ENCODE results near the gene ZDHHC24.
"Not testable (repeated sequence)": the region's sequence is repeated elsewhere in the genome, so short reads cannot be mapped to it uniquely, and the experiment has no call there.

Gene ZDHHC24

GRCh38 chr11:66546368-66546965 lies 619 bp upstream of the ZDHHC24 start, which contains the start of gene ACTN3:
Gene ACTN3 (plus strand): TSS chr11:66546903. CDS start chr11:66546938, 35 bp downstream.
- DNase-seq (ENCODE audit: low read depth), result peak; percentile 63

GRCh38 chr11:66544952-66545351 lies 896 bp downstream of the ZDHHC24 start:
- not testable (repeated sequence) for DNase-seq (ENCODE audit: low read depth)

- peak; percentile 57 for DNase-seq (ENCODE audit: low read depth)
Measured at GRCh38 chr11:66543263-66544107, 2.4 kb downstream of the ZDHHC24 start.

- DNase-seq (ENCODE audit: low read depth), result peak; percentile 42
Measured at GRCh38 chr11:66542362-66542761, 3.5 kb downstream of the ZDHHC24 start.

GRCh38 chr11:66541892-66542291 lies 4.0 kb downstream of the ZDHHC24 start:
- DNase-seq (ENCODE audit: low read depth), result no peak

GRCh38 chr11:66540598-66540997 lies 5.2 kb downstream of the ZDHHC24 start:
- DNase-seq (ENCODE audit: low read depth), result not testable (repeated sequence)

- DNase-seq (ENCODE audit: low read depth), result no peak
Measured at GRCh38 chr11:66539870-66540213, 6.0 kb downstream of the ZDHHC24 start.

- DNase-seq (ENCODE audit: low read depth), result no peak
Measured at GRCh38 chr11:66539170-66539869, 6.5 kb downstream of the ZDHHC24 start.

- DNase-seq (ENCODE audit: low read depth), result no peak
Measured at GRCh38 chr11:66532784-66533183, 13.1 kb downstream of the ZDHHC24 start.

GRCh38 chr11:66531841-66532240 lies 14.0 kb downstream of the ZDHHC24 start:
- DNase-seq (ENCODE audit: low read depth), result no peak

GRCh38 chr11:66530927-66531709 lies 14.7 kb downstream of the ZDHHC24 start:
- DNase-seq (ENCODE audit: low read depth), result no peak

GRCh38 chr11:66529655-66530054 lies 16.2 kb downstream of the ZDHHC24 start:
- DNase-seq (ENCODE audit: low read depth), result no peak

- no peak for DNase-seq (ENCODE audit: low read depth)
Measured at GRCh38 chr11:66529069-66529468, 16.8 kb downstream of the ZDHHC24 start.

- DNase-seq (ENCODE audit: low read depth), result no peak
Measured at GRCh38 chr11:66524304-66525040, 21.4 kb downstream of the ZDHHC24 start.

GRCh38 chr11:66523611-66524010 lies 22.2 kb downstream of the ZDHHC24 start:
- DNase-seq (ENCODE audit: low read depth), result no peak

- DNase-seq (ENCODE audit: low read depth), result no peak
Measured at GRCh38 chr11:66510990-66511339, 34.9 kb downstream of the ZDHHC24 start.

GRCh38 chr11:66510271-66510989 lies 35.4 kb downstream of the ZDHHC24 start, which contains the start of gene BBS1:
Gene BBS1 (plus strand): TSS chr11:66510635. CDS start chr11:66510660, 25 bp downstream.
- DNase-seq (ENCODE audit: low read depth), result peak; percentile 81

GRCh38 chr11:66509131-66509561 lies 36.7 kb downstream of the ZDHHC24 start:
- no peak for DNase-seq (ENCODE audit: low read depth)

- DNase-seq (ENCODE audit: low read depth), result no peak
Measured at GRCh38 chr11:66505276-66505816, 40.5 kb downstream of the ZDHHC24 start.

GRCh38 chr11:66498506-66498905 lies 47.3 kb downstream of the ZDHHC24 start:
- no peak for DNase-seq (ENCODE audit: low read depth)

All from EH (cell line).